ENCODE measurements around the gene RTN4RL1.

The RTN4RL1 gene

DNA sequence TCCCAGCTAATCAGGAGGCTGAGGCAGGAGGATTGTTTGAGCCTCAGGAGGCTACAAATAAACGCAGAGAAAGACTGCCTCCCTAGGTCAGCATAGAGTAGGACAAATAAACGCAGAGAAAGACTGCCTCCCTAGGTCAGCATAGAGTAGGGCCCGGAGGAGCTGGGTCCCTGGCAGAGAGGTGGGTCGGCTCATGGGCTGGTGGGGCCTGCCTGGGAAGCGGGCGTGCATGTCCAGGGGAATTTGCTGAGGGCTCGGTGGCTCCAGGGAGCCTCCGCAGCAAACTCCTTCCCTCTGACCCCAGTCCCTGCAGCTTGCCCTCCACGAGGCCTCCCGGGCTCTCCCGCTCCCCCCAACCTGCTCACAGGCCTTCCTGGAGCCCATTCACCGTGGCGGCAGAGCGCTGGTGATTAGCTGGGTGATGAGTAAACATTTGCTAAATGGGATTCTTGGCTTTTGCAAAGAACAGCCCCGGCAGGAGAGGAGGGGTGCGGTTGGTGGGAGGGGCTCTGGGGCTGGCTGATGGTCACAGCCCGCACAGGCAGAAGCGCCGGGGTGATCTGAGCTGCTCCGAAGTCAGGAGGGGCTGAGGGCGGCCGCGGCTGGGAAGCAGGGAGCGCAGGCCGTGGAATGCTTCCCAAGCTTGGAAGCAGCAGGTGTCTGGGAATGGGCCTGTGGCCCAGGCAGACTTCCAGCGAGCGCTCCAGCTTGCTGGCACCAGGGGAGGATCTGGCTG, 93.1 kb downstream of the RTN4RL1 start:
- H3K4me3 ChIP-seq (replicated peaks; ENCODE audit: low read depth, low read length): no peak overlapping the region
- TF ChIP-seq, protein P1, sequence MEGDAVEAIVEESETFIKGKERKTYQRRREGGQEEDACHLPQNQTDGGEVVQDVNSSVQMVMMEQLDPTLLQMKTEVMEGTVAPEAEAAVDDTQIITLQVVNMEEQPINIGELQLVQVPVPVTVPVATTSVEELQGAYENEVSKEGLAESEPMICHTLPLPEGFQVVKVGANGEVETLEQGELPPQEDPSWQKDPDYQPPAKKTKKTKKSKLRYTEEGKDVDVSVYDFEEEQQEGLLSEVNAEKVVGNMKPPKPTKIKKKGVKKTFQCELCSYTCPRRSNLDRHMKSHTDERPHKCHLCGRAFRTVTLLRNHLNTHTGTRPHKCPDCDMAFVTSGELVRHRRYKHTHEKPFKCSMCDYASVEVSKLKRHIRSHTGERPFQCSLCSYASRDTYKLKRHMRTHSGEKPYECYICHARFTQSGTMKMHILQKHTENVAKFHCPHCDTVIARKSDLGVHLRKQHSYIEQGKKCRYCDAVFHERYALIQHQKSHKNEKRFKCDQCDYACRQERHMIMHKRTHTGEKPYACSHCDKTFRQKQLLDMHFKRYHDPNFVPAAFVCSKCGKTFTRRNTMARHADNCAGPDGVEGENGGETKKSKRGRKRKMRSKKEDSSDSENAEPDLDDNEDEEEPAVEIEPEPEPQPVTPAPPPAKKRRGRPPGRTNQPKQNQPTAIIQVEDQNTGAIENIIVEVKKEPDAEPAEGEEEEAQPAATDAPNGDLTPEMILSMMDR (IDR thresholded peaks at IDR 0.05; ENCODE audit: low read depth, low read length, missing control alignments): no peak
- DNase-seq (ENCODE audit: extremely low read depth, low read depth): no peak

DNA sequence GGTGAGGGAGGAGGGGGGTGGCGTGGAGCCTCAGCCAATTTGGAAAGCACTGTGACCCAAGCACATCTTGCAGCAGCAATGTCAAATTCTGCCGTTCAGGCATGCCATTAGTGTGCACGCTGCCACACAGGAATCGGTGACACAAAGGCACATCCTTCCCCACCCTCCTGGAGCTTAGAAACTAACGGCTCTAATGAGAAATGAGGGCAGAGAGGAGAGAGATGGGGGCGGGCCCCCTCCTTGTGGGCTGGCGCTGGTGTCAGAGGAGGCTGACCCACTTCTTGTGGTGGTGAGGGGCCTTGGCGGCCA, 94.8 kb downstream of the RTN4RL1 start:
- no peak overlapping the region for H3K4me3 ChIP-seq (replicated peaks; ENCODE audit: low read depth, low read length)
- TF ChIP-seq, protein P1 (IDR thresholded peaks at IDR 0.05; ENCODE audit: low read depth, low read length, missing control alignments): no peak
- no peak for DNase-seq (ENCODE audit: extremely low read depth, low read depth)

DNA sequence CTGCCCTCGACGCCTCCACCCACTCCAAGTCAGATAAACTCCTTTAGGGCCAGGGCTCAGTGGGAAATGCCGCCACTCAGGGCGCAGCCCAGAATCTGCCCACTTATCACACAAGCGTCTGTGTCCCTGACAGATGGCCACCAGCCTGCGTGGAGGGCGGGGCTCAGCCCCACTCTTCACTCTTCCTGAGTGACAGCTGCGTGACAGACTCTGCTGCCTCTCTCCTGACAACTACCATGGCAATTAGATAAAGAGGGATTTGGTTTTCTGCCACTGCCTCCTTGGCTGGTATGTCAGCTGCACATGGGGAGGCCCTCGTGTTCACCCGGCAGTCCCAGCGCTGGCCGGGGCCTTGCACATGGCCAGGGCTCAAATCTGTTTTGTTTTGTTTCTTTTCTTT, 96.2 kb downstream of the RTN4RL1 start:
- no peak for DNase-seq (ENCODE audit: extremely low read depth, low read depth)

DNA sequence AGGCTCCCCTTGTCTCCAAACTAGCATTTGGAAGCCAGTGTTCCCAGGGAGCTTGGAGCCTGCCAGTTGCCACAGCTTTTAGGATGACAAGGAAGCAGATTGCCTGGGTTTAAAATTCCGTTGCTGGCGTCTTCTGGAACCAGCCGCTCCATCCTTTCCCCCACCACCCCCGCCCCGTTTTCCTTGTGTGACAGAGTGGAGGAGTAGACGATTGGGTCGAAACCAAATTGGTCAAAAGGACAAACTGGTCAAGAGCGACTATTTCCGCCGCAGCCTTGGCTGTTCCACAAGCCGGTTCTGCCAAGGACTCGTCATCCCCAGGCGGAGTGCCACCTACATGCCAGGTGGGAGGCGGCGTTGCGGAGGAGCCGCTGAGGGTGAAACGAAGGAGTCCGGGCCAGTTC, 104.2 kb downstream of the RTN4RL1 start:
- no peak for DNase-seq (ENCODE audit: extremely low read depth, low read depth)
- no peak overlapping the region for H3K4me3 ChIP-seq (replicated peaks; ENCODE audit: low read depth, low read length)
- TF ChIP-seq, protein P1 (IDR thresholded peaks at IDR 0.05; ENCODE audit: low read depth, low read length, missing control alignments): no peak

More for the DNA sequence above, 96.2 kb downstream of the RTN4RL1 start:
- no peak overlapping the region for H3K4me3 ChIP-seq (replicated peaks; ENCODE audit: low read depth, low read length)
- TF ChIP-seq, protein P1 (IDR thresholded peaks at IDR 0.05; ENCODE audit: low read depth, low read length, missing control alignments): no peak

DNA sequence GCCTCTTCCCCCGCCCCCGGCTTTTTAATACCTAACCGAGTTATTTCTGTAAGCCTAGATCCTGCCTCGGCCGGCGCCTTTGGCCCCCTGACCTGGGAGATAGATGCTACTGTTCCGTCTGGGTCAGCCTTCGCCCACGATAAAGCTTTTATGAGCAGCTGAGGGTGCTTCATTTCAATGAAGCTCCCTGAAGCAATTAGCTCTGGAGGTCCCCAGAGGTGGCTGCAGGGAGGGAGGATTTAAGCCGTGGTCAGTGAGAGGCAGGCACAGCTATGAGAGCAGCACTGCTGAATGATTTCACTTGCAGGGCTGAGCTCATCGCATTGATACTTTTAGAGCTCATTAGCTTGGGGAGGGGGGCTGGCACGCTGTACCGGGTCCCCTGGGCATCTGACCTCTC, 105.9 kb downstream of the RTN4RL1 start:
- no peak for DNase-seq (ENCODE audit: extremely low read depth, low read depth)
- TF ChIP-seq, protein P1 (IDR thresholded peaks at IDR 0.05; ENCODE audit: low read depth, low read length, missing control alignments): no peak
- no peak overlapping the region for H3K4me3 ChIP-seq (replicated peaks; ENCODE audit: low read depth, low read length)

DNA sequence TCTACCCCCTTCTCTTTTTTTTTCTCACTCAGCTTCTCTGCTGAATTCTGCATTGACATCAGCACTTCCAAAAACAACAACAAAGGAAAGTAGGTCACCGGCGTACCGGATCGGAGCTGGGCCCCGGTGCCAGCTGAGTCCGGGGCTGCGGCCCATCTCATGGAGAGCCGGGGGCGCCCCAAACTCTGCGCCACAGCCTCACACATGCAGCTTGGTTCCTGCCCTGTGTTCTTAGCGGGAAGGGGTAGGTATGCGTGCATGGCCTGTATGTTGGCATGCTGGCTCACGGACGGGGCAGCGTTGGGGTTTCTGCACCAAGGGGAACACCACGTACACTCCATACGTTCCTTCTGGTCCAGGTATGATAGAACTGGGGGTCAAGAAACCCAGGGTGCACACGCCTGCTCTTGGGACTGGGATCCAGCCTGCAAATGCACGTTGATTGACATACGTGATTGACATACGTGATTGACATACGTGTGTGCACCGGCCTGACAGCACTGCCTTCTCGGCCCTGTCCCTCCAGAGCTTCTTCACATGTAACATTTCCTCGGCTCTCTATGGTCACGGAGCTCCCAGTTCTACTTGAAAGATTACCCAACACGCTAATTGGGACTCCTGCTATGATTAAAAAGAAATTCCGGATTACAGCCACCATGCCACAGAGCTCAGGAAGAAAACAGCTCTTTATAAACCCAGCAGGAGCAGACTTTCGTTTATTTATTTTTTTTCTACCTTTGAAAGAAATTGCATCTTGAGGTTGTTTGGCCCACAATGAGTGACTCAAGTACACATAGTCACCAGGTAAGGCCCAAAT, 106.6 kb downstream of the RTN4RL1 start:
- TF ChIP-seq, protein P1 (IDR thresholded peaks at IDR 0.05; ENCODE audit: low read depth, low read length, missing control alignments): no peak
- no peak overlapping the region for H3K4me3 ChIP-seq (replicated peaks; ENCODE audit: low read depth, low read length)
- no peak for DNase-seq (ENCODE audit: extremely low read depth, low read depth)
